Suprapubic skin (tissue), 3 donors: ENCODE data around the gene GPX3.

Source experiments
- POLR2AphosphoS5 ChIP-seq, 3 donors: sonication (generic); formaldehyde crosslinking; IDR thresholded peaks; one replicate each; pipeline ENCODE4 v1.6.1; 2017; ENCODE audit warnings: antibody characterized with exemption in 3 of 3
- TF ChIP-seq, protein P1 (sequence below), 2 donors: fragments of 200-600 bp in 1 of 2; fragments of 450-650 bp in 1 of 2; sonication (generic) in 1 of 2; IDR thresholded peaks; one replicate each; pipeline ENCODE4 v1.5.1; 2016 to 2019; ENCODE audit warnings: antibody characterized with exemption in 2 of 2, mild to moderate bottlenecking in 1 of 2, moderate library complexity in 1 of 2

DNA sequence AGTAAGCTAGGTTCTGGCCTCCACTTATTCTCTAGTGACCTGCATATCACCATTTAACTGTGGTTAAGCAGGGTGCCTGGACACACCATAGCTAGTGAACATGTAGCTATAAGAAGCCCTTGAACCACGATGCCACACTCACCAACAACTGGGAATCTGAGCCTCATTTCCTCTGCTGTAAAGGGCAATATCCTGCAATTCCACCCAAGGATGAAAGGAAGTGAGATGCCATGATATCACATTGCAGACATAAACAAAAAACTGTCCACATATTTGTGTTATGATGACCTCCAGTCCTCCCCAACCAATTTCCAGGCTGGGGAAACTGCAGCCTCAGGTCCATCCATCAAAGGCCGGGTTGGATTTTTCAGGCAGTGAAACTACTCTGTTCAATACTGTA, 50.1 kb downstream of the GPX3 start:
- TF ChIP-seq, protein P1, sequence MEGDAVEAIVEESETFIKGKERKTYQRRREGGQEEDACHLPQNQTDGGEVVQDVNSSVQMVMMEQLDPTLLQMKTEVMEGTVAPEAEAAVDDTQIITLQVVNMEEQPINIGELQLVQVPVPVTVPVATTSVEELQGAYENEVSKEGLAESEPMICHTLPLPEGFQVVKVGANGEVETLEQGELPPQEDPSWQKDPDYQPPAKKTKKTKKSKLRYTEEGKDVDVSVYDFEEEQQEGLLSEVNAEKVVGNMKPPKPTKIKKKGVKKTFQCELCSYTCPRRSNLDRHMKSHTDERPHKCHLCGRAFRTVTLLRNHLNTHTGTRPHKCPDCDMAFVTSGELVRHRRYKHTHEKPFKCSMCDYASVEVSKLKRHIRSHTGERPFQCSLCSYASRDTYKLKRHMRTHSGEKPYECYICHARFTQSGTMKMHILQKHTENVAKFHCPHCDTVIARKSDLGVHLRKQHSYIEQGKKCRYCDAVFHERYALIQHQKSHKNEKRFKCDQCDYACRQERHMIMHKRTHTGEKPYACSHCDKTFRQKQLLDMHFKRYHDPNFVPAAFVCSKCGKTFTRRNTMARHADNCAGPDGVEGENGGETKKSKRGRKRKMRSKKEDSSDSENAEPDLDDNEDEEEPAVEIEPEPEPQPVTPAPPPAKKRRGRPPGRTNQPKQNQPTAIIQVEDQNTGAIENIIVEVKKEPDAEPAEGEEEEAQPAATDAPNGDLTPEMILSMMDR (IDR thresholded peaks at IDR 0.05), result no peak
- TF ChIP-seq POLR2AphosphoS5 (IDR thresholded peaks at IDR 0.05), result no peak
